Progenitor cell of endocrine pancreas (in vitro differentiated cells): ENCODE data around the gene PRDX6. TPM values are rescaled to one million over a fixed set of nuclear protein-coding genes. Genes with fewer than 3 reads are reported as not detected.

ENCODE experiments used
- DNase-seq: peaks from one replicate; pipeline ENCODE4 v3.0.0; 2021; ENCODE audit warnings: low spot score; ENCODE audit not compliant: unreplicated experiment
- H3K27ac Mint-ChIP-seq: 2 replicates; pipeline ENCODE4 v1.8.0; 2021; ENCODE audit warnings: mild to moderate bottlenecking, moderate library complexity, mixed read lengths
- H3K27me3 Mint-ChIP-seq: 2 replicates; pipeline ENCODE4 v1.8.0; 2021; ENCODE audit warnings: mixed read lengths
- H3K36me3 Mint-ChIP-seq: 2 replicates; pipeline ENCODE4 v1.8.0; 2022; ENCODE audit warnings: mixed read lengths; ENCODE audit not compliant: insufficient read depth
- H3K4me1 Mint-ChIP-seq: 2 replicates; pipeline ENCODE4 v1.8.0; 2021; ENCODE audit warnings: low read depth, mixed read lengths
- H3K4me3 Mint-ChIP-seq: 2 replicates; pipeline ENCODE4 v1.8.0; 2021; ENCODE audit warnings: low read depth, mild to moderate bottlenecking, moderate library complexity, mixed read lengths
- H3K9me3 Mint-ChIP-seq: 2 replicates; pipeline ENCODE4 v1.8.0; 2021; ENCODE audit warnings: low read depth, mixed read lengths
- long read RNA-seq: library from polyadenylated mRNA; unstranded; transcript quantifications from one replicate; pipeline ENCODE4 v2.0.0, GENCODE V29; 2020
- total RNA-seq: library from RNA; stranded (reverse); gene quantifications from 2 replicates; pipeline ENCODE4 v1.2.1, GENCODE V29; 2021
- TF ChIP-seq, protein P1 (sequence below): fragments of 200-600 bp; sonication (generic); IDR thresholded peaks from one replicate; pipeline ENCODE4 v1.5.0; 2021; ENCODE audit warnings: antibody characterized with exemption, mild to moderate bottlenecking; ENCODE audit not compliant: unreplicated experiment

Gene PRDX6
- total RNA-seq: 258 and 264 TPM in 2 replicates
- long read RNA-seq, transcript PRDX6-202 (2 exons, 809 nt): minor isoform, 5 of 1,469 reads
- long read RNA-seq, transcript PRDX6-201 (5 exons, 1,751 nt): major isoform, 1,423 of 1,469 reads
- long read RNA-seq, partial matches to known transcripts: 10 of 1,469 reads
- long read RNA-seq, other reads (novel, unspliced or antisense): 28 of 1,469 reads

DNA sequence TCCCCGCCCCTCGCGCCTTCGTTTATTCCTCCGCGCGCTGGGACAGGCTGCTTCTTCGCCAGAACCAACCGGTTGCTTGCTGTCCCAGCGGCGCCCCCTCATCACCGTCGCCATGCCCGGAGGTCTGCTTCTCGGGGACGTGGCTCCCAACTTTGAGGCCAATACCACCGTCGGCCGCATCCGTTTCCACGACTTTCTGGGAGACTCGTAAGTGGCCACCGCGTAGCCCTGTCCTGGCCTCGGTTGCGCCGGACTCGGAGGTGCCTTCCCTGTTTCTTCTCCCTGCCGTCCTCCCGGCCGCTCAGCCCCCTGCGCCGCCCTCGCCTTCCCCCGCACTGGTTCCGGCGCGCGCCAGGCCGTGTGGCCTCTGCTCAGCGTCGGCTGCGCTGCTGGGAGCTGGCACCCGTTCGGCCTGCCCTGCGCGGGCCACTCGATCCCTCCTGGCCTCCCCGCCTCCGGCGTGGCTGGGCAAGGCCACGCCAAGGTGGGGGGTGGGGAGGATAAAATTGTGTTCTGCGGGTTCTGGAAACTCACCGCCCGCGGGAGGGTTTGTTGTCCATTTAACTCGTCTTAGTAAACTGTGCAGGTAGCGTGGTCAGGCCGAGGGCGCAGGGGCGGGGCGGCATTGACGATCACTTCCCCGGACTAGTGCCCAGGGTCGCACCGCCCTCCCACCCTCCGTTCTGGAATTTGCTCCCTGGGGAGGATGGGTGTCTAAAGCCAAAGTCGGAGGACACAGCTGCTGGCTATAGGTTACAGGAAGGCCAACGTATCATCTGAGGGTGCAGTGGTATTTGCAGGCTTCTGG lies at the start of gene PRDX6:
Gene PRDX6 (plus strand): TSS at position 50 of the 808 bp plus-strand sequence. CDS start 63 bp downstream, at position 113.
- H3K36me3 Mint-ChIP-seq: peaks cover 22% of the 10 kb centered on the region
- H3K4me3 Mint-ChIP-seq: peak within 1 kb of the TSS; percentile 93
- H3K4me1 Mint-ChIP-seq: peaks cover 55% of the 10 kb centered on the region
- H3K27ac Mint-ChIP-seq: peak within 1 kb of the TSS; percentile 99
- TF ChIP-seq, protein P1, sequence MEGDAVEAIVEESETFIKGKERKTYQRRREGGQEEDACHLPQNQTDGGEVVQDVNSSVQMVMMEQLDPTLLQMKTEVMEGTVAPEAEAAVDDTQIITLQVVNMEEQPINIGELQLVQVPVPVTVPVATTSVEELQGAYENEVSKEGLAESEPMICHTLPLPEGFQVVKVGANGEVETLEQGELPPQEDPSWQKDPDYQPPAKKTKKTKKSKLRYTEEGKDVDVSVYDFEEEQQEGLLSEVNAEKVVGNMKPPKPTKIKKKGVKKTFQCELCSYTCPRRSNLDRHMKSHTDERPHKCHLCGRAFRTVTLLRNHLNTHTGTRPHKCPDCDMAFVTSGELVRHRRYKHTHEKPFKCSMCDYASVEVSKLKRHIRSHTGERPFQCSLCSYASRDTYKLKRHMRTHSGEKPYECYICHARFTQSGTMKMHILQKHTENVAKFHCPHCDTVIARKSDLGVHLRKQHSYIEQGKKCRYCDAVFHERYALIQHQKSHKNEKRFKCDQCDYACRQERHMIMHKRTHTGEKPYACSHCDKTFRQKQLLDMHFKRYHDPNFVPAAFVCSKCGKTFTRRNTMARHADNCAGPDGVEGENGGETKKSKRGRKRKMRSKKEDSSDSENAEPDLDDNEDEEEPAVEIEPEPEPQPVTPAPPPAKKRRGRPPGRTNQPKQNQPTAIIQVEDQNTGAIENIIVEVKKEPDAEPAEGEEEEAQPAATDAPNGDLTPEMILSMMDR: peak; percentile 8
- H3K27me3 Mint-ChIP-seq: no peaks in the 10 kb centered on the region
- DNase-seq: peak; percentile 37
- H3K9me3 Mint-ChIP-seq: no peaks in the 10 kb centered on the region

DNA sequence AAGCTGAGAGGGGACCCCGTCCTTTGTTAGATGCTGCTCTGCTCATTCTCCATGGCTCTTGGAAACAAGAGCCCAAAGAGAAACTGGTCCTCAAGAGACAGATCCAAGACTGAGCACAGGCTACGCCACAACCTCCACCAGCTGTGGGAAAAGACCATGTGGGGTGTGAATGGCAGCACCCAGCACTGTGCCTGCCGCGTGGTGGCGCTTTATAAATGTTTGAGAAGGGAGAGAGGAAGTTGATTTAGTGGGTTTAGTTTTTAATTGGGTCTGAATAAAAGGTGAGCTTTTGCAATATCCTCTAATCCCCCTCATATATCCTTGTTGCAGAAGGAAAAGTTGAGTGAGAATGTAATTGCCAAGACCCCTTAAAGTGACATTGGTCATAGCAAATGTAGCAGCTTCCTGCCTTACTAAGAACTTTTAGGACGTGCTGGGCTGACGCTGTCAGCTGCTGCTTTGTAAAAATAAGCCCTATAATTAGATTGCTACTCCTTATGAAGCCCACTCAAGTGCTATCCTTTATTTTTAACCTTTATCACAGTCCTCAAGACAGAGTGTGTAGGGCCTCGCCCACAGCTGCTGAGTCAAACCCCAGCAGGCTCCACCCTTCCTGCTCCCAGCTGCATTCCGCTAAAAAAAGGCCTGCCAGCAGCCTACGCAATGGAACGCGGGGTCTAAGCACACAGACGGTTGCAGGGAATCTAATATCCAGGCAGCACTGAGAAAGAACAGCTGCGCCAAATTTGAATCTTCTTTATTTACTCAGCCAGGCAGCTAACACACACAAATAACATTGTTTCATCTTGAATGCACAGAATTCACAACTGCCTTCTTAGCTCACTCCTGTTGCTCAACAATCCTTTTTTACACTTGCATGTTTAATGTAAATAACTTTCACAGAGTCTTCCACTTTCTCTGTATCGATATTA lies 47.4 kb upstream of the PRDX6 start:
- no peaks in the 10 kb centered on the region for H3K36me3 Mint-ChIP-seq
- H3K9me3 Mint-ChIP-seq: no peaks in the 10 kb centered on the region
- peak overlapping the region; percentile 22 for H3K4me3 Mint-ChIP-seq
- peaks cover 14% of the 10 kb centered on the region for H3K4me1 Mint-ChIP-seq
- peak; percentile 14 for DNase-seq
- TF ChIP-seq, protein P1: peak; percentile 56
- no peaks in the 10 kb centered on the region for H3K27me3 Mint-ChIP-seq
- peak overlapping the region; percentile 70 for H3K27ac Mint-ChIP-seq

- Mint-ChIP-seq H3K36me3 (no peaks in the 10 kb centered on the region), H3K27ac (no peak overlapping the region), H3K9me3 (no peaks in the 10 kb centered on the region), H3K27me3 (no peaks in the 10 kb centered on the region), H3K4me3 (no peak overlapping the region), H3K4me1 (peaks cover 14% of the 10 kb centered on the region)
- DNase-seq: no peak
- TF ChIP-seq, protein P1: no peak
These were observed 46.3 kb upstream of the PRDX6 start for GRCh38 chr1:173430677-173431303.

DNA sequence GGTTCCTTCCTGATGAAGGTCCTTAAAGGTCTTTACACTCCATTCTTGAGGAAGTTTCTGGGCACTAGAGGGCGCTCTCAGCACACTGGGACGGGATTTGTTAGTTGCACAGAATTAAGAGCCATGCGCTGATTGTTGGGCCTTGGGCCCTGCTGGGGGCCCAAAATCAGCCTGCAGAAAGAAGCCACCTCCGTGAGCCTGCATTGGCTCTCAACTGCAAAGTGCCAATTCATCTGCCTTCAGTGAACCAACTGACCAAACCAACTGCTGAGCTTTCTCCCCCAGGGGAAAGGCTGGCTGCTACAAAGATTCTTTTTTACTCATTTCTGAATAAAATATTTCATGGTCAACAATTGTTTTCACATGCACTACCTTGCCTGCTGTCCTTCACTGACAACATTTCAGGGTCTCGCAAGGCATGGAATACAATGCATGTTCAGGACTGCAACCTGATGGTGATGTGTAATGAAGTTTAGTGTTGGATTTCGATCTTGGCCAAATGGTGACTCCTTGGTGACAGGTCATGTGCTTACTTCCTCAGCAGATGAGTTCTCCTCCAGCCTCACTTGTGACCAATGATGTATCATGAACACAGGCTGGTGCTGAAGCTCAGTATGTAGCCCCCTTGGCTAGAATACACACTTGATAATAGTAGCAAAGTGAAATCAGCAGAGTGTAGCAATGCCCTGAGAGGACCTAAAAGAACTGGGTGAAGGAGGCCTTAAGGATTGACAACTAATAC lies 45.7 kb upstream of the PRDX6 start:
- TF ChIP-seq, protein P1: peak; percentile 97
- H3K4me1 Mint-ChIP-seq: peaks cover 14% of the 10 kb centered on the region
- H3K27ac Mint-ChIP-seq: no peak overlapping the region
- DNase-seq: peak; percentile 79
- H3K36me3 Mint-ChIP-seq: no peaks in the 10 kb centered on the region
- H3K9me3 Mint-ChIP-seq: no peaks in the 10 kb centered on the region
- no peaks in the 10 kb centered on the region for H3K27me3 Mint-ChIP-seq
- no peak overlapping the region for H3K4me3 Mint-ChIP-seq
